Cardiac muscle cell (in vitro differentiated cells and primary cell): ENCODE results near the gene ORAI3. TPM values are rescaled to one million over a fixed set of nuclear protein-coding genes. Genes with fewer than 3 reads are reported as not detected.
A peak's percentile ranks its signal among the peaks of the same experiment; 100 is the strongest.

Experiments used
- DNase-seq, 2 donors: peaks; one replicate each; pipeline versions ENCODE4 v3.0.0 to v3.0.0-alpha.2; 2010 to 2017; ENCODE audit warnings: low read depth in 1 of 2, low spot score in 1 of 2
- H3K27ac ChIP-seq: fragments of 200-600 bp; sonication (generic); 2 replicates; pipeline ENCODE4 v1.5.1; 2016
- H3K27me3 ChIP-seq: fragments of 200-600 bp; sonication (generic); 2 replicates; pipeline ENCODE4 v1.6.0; 2016; ENCODE audit warnings: control low read depth
- H3K36me3 ChIP-seq: fragments of 200-600 bp; sonication (generic); 2 replicates; pipeline ENCODE4 v1.5.1; 2016; ENCODE audit warnings: control low read depth
- H3K4me1 ChIP-seq: fragments of 200-600 bp; sonication (generic); 2 replicates; pipeline ENCODE4 v1.8.1; 2017; ENCODE audit warnings: low read depth, mild to moderate bottlenecking, mixed run types
- H3K4me3 ChIP-seq: fragments of 200-600 bp; sonication (generic); 2 replicates; pipeline ENCODE4 v1.5.1; 2016; ENCODE audit warnings: mild to moderate bottlenecking
- H3K9me3 ChIP-seq: fragments of 200-600 bp; sonication (generic); 2 replicates; pipeline ENCODE4 v1.5.1; 2017; ENCODE audit warnings: low read depth, mild to moderate bottlenecking, control low read depth
- CTCF ChIP-seq: IDR thresholded peaks from 2 replicates; pipeline ENCODE4 v1.5.1; 2012; ENCODE audit warnings: low read depth, mild to moderate bottlenecking, low read length
- polyA plus RNA-seq: library from polyadenylated mRNA; unstranded; fragments of >200 nt; fragmentation: Nextera tagmentation; extraction: Ambion mirVana; gene quantifications from 2 replicates; pipeline ENCODE4 v1.2.1, GENCODE V29; 2016
- total RNA-seq: library from RNA; depleted of rRNA; stranded (reverse); fragments of >200 nt; gene quantifications from 2 replicates; pipeline ENCODE4 v1.2.3, GENCODE V29; 2016

ORAI3 gene
- total and polyA plus RNA-seq, 2 experiments from 2014 or later: 88.5 to 101 TPM

- TF ChIP-seq CTCF: no peak
- Histone ChIP-seq H3K9me3 (no peaks in the 10 kb centered on the region), H3K4me3 (no peak overlapping the region), H3K4me1 (no peaks in the 10 kb centered on the region), H3K27me3 (no peaks in the 10 kb centered on the region), H3K27ac (no peak overlapping the region), H3K36me3 (no peaks in the 10 kb centered on the region)
- DNase-seq: no peak
Measured at GRCh38 chr16:30921459-30921747, 27.5 kb upstream of the ORAI3 start.

- H3K4me3 ChIP-seq: peak overlapping the region; percentile 52
- DNase-seq: peak; percentile 95 to 97
- no peaks in the 10 kb centered on the region for H3K4me1 ChIP-seq
- no peaks in the 10 kb centered on the region for H3K9me3 ChIP-seq
- no peaks in the 10 kb centered on the region for H3K36me3 ChIP-seq
- H3K27ac ChIP-seq: peak overlapping the region; percentile 88
- peak; percentile 91 for TF ChIP-seq CTCF
- H3K27me3 ChIP-seq: no peaks in the 10 kb centered on the region
Measured at GRCh38 chr16:30921748-30922419, 27.0 kb upstream of the ORAI3 start.

- peak; percentile 99 to 100 for DNase-seq
- Histone ChIP-seq H3K27me3 (no peaks in the 10 kb centered on the region), H3K36me3 (no peaks in the 10 kb centered on the region), H3K4me3 (peak overlapping the region; percentile 77), H3K9me3 (no peaks in the 10 kb centered on the region), H3K27ac (peak overlapping the region; percentile 98), H3K4me1 (peaks cover under 1% of the 10 kb centered on the region)
- TF ChIP-seq CTCF: no peak
Measured at GRCh38 chr16:30922420-30922959, 26.4 kb upstream of the ORAI3 start.

- TF ChIP-seq CTCF: no peak
- H3K27me3 ChIP-seq: no peaks in the 10 kb centered on the region
- peaks cover 3% of the 10 kb centered on the region for H3K4me1 ChIP-seq
- DNase-seq: peak; percentile 99 to 100
- H3K27ac ChIP-seq: peak overlapping the region; percentile 98
- H3K9me3 ChIP-seq: no peaks in the 10 kb centered on the region
- no peaks in the 10 kb centered on the region for H3K36me3 ChIP-seq
- peak overlapping the region; percentile 77 for H3K4me3 ChIP-seq
Measured at GRCh38 chr16:30922960-30923535, 25.8 kb upstream of the ORAI3 start.

- TF ChIP-seq CTCF: no peak
- DNase-seq: peak in 1 of 2 donors; percentile 78
- H3K36me3 ChIP-seq: no peaks in the 10 kb centered on the region
Measured at GRCh38 chr16:30923554-30924075, 25.3 kb upstream of the ORAI3 start, which contains the start of gene FBXL19. Gene FBXL19 (plus strand): TSS chr16:30923572. CDS start chr16:30925755, 2,183 bp downstream.

More at GRCh38 chr16:30923554-30924075, 25.3 kb upstream of the ORAI3 start, which contains the start of gene FBXL19:
- Histone ChIP-seq H3K27ac (peak within 1 kb of the TSS; percentile 98), H3K4me3 (peak within 1 kb of the TSS; percentile 77), H3K27me3 (no peaks in the 10 kb centered on the region), H3K4me1 (peaks cover 3% of the 10 kb centered on the region), H3K9me3 (no peaks in the 10 kb centered on the region)
